Measurements from ENCODE around the gene GLI1.

The GLI1 gene

DNA sequence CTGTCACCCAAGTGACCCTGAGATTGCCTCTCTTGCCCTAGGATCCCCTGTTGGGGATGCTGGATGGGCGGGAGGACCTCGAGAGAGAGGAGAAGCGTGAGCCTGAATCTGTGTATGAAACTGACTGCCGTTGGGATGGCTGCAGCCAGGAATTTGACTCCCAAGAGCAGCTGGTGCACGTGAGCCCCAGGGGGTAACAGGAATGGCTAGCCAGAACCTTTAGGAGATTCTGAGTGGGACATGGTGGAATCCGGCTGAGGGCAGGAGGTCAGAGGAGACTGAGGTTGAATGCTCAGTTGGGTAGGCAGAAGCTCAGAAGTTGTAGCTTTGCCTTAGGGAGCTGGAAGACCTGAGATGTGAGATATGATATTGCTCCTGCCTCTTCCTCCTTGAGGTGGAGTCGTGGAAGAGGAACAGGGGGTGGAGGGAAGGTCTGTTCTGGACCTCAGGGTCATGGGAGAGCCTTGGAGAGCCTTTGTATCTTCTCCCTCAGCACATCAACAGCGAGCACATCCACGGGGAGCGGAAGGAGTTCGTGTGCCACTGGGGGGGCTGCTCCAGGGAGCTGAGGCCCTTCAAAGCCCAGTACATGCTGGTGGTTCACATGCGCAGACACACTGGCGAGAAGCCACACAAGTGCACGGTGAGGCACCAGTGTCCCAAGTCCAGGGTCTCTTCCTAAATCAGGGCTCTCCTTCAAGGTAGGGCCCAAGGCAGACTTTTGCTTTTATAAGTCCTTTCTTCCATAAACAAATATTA is 6.3 kb downstream of the GLI1 start:
- TF ChIP-seq CTCF (conservative IDR thresholded peaks at IDR 0.05; ENCODE audit: low read depth, low read length) = no peak
- no peak for DNase-seq (ENCODE audit: low read depth)
- H3K4me3 ChIP-seq (ENCODE audit: low read depth, low read length) = no peak overlapping the region

- DNase-seq (ENCODE audit: low read depth) = no peak
- H3K4me3 ChIP-seq (ENCODE audit: low read depth, low read length) = no peak overlapping the region
- TF ChIP-seq CTCF (conservative IDR thresholded peaks at IDR 0.05; ENCODE audit: low read depth, low read length) = no peak
These were observed 7.8 kb downstream of the GLI1 start for GRCh38 chr12:57467212-57467874.

DNA sequence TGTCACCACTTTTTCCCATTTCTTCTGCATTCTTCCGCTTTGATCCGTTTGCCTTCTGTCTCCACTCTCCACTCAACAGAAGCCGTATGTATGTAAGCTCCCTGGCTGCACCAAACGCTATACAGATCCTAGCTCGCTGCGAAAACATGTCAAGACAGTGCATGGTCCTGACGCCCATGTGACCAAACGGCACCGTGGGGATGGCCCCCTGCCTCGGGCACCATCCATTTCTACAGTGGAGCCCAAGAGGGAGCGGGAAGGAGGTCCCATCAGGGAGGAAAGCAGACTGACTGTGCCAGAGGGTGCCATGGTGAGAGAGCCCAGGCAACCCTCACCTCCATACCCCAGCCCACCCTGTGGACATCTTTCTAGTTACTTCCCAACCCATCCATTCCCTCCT is 8.3 kb downstream of the GLI1 start:
- no peak for DNase-seq (ENCODE audit: low read depth)
- no peak for TF ChIP-seq CTCF (conservative IDR thresholded peaks at IDR 0.05; ENCODE audit: low read depth, low read length)
- H3K4me3 ChIP-seq (ENCODE audit: low read depth, low read length) = no peak overlapping the region

GRCh38 chr12:57469296-57470164 is 9.9 kb downstream of the GLI1 start:
- no peak for DNase-seq (ENCODE audit: low read depth)
- no peak overlapping the region for H3K4me3 ChIP-seq (ENCODE audit: low read depth, low read length)
- no peak for TF ChIP-seq CTCF (conservative IDR thresholded peaks at IDR 0.05; ENCODE audit: low read depth, low read length)

- no peak overlapping the region for H3K4me3 ChIP-seq (ENCODE audit: low read depth, low read length)
- TF ChIP-seq CTCF (conservative IDR thresholded peaks at IDR 0.05; ENCODE audit: low read depth, low read length) = no peak
These were observed 10.8 kb downstream of the GLI1 start for GRCh38 chr12:57470286-57470969.

DNA sequence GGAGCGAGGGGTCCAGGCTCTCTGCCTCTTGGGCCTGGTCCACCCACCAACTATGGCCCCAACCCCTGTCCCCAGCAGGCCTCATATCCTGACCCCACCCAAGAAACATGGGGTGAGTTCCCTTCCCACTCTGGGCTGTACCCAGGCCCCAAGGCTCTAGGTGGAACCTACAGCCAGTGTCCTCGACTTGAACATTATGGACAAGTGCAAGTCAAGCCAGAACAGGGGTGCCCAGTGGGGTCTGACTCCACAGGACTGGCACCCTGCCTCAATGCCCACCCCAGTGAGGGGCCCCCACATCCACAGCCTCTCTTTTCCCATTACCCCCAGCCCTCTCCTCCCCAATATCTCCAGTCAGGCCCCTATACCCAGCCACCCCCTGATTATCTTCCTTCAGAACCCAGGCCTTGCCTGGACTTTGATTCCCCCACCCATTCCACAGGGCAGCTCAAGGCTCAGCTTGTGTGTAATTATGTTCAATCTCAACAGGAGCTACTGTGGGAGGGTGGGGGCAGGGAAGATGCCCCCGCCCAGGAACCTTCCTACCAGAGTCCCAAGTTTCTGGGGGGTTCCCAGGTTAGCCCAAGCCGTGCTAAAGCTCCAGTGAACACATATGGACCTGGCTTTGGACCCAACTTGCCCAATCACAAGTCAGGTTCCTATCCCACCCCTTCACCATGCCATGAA is 11.5 kb downstream of the GLI1 start:
- TF ChIP-seq CTCF (conservative IDR thresholded peaks at IDR 0.05; ENCODE audit: low read depth, low read length) = no peak
- H3K4me3 ChIP-seq (ENCODE audit: low read depth, low read length) = no peak overlapping the region
- no peak for DNase-seq (ENCODE audit: low read depth)

More at GRCh38 chr12:57470286-57470969, 10.8 kb downstream of the GLI1 start:
- DNase-seq (ENCODE audit: low read depth) = no peak
